H1 (cell line): ENCODE measurements around the gene SLC2A4. TPM values are rescaled to one million over a fixed set of nuclear protein-coding genes. Genes with fewer than 3 reads are reported as not detected.
A peak's percentile ranks its signal among the peaks of the same experiment; 100 is the strongest.

Experiments used
- CTCF ChIA-PET: fragments of 300-600 bp; sonication (Branson Sonifier 250); formaldehyde crosslinking; loops from one replicate; lab custom pipeline; 2021; ENCODE audit not compliant: partially characterized antibody; lab: Charles Lee
- POLR2A ChIA-PET: fragments of 300-600 bp; sonication (Branson Sonifier 250); formaldehyde crosslinking; loops from one replicate; lab custom pipeline; 2021; ENCODE audit warnings: inconsistent platforms; ENCODE audit not compliant: partially characterized antibody; lab: Charles Lee
- DNase-seq, 2 experiments: peaks; one replicate each; pipeline versions ENCODE4 v3.0.0 to v3.0.0-alpha.2; 2010 to 2022; ENCODE audit warnings: low spot score in 2 of 2, low read depth in 1 of 2, mixed read lengths in 1 of 2
- FAIRE-seq: peaks from 2 replicates; lab custom pipeline; 2011; peaks lifted over from hg19 to GRCh38; lab: Jason Lieb, UNC
- H2AFZ ChIP-seq: 2 replicates; pipeline ENCODE4 v1.8.1; 2012; ENCODE audit warnings: low read length, inconsistent platforms
- H2AK5ac ChIP-seq: 2 replicates; pipeline ENCODE4 v1.6.1; 2013; ENCODE audit warnings: low read depth, low read length
- H2BK120ac ChIP-seq: replicated peaks from 2 replicates; pipeline ENCODE3; 2013; ENCODE audit warnings: low read depth, low read length, inconsistent platforms
- H2BK12ac ChIP-seq: 2 replicates; pipeline ENCODE4 v1.6.1; 2013; ENCODE audit warnings: low read depth, low read length
- H2BK15ac ChIP-seq: 2 replicates; pipeline ENCODE4 v1.6.1; 2013; ENCODE audit warnings: low read length
- H2BK20ac ChIP-seq: 2 replicates; pipeline ENCODE4 v1.6.1; 2013; ENCODE audit warnings: low read length
- H2BK5ac ChIP-seq: 2 replicates; pipeline ENCODE4 v1.6.1; 2013; ENCODE audit warnings: low read depth, low read length
- H3K14ac ChIP-seq: 2 replicates; pipeline ENCODE4 v1.6.1; 2013; ENCODE audit warnings: inconsistent platforms; ENCODE audit not compliant: insufficient read length
- H3K18ac ChIP-seq: 2 replicates; pipeline ENCODE4 v1.6.1; 2013; ENCODE audit warnings: low read length; ENCODE audit errors: extremely low read depth
- H3K23ac ChIP-seq: 2 replicates; pipeline ENCODE4 v1.6.1; 2013; ENCODE audit warnings: inconsistent platforms; ENCODE audit not compliant: insufficient read length
- H3K23me2 ChIP-seq: 2 replicates; pipeline ENCODE4 v1.6.1; 2013; ENCODE audit warnings: low read depth, low read length
- H3K27ac ChIP-seq: 2 replicates; pipeline ENCODE4 v1.6.1; 2011; ENCODE audit warnings: low read depth, low read length, inconsistent platforms
- H3K27me3 ChIP-seq, 4 experiments: replicated peaks in 1 of 4; 1 replicate in 1 of 4; 2 replicates in 3 of 4; pipeline versions ENCODE4 v1.6.1 to v1.8.1; 2011 to 2013; ENCODE audit warnings: low read length in 3 of 4, mild to moderate bottlenecking in 3 of 4, inconsistent platforms in 2 of 4, mixed read lengths in 2 of 4, moderate library complexity in 1 of 4; ENCODE audit not compliant: control insufficient read depth in 3 of 4, insufficient read depth in 3 of 4; ENCODE audit errors: extremely low read depth in 1 of 4
- H3K36me3 ChIP-seq, 4 experiments: 2 replicates each; pipeline versions ENCODE4 v1.6.1 to v1.8.1; 2011 to 2013; ENCODE audit warnings: mild to moderate bottlenecking in 4 of 4, low read length in 3 of 4, moderate library complexity in 2 of 4, control low read depth in 1 of 4, inconsistent platforms in 1 of 4; ENCODE audit not compliant: insufficient read depth in 4 of 4, control insufficient read depth in 2 of 4
- H3K4ac ChIP-seq: replicated peaks from 2 replicates; pipeline ENCODE3; 2013; ENCODE audit warnings: low read length, low read depth, mixed read lengths, inconsistent platforms; ENCODE audit not compliant: insufficient read length
- H3K4me1 ChIP-seq, 4 experiments: replicated peaks in 1 of 4; 1 replicate in 1 of 4; 2 replicates in 3 of 4; pipeline versions ENCODE4 v1.6.1 to v1.8.1; 2011 to 2013; ENCODE audit warnings: low read length in 3 of 4, inconsistent platforms in 2 of 4, mixed read lengths in 1 of 4; ENCODE audit not compliant: insufficient read depth in 4 of 4, control insufficient read depth in 3 of 4
- H3K4me2 ChIP-seq, 2 experiments: 2 replicates each; pipeline versions ENCODE4 v1.6.1 to v1.8.1; 2011 to 2013; ENCODE audit warnings: low read depth in 2 of 2, low read length in 2 of 2, control low read depth in 1 of 2, inconsistent platforms in 1 of 2, mild to moderate bottlenecking in 1 of 2; ENCODE audit not compliant: insufficient read depth in 1 of 2
- H3K4me3 ChIP-seq, 4 experiments: fragments of 200-600, 300-600 bp in 1 of 4; sonication (generic), shearing (Covaris generic), sonication (Bioruptor Twin) in 1 of 4; 2 replicates each; pipeline versions ENCODE4 v1.5.1 to v1.8.1; 2011 to 2016; ENCODE audit warnings: low read length in 4 of 4, low read depth in 3 of 4, control low read depth in 2 of 4, inconsistent platforms in 2 of 4, mild to moderate bottlenecking in 2 of 4, mixed read lengths in 1 of 4, moderate library complexity in 1 of 4; ENCODE audit not compliant: insufficient read depth in 2 of 4; ENCODE audit errors: extremely low read depth in 1 of 4
- H3K56ac ChIP-seq: replicated peaks from 2 replicates; pipeline ENCODE3; 2013; ENCODE audit warnings: low read depth, mild to moderate bottlenecking, mixed read lengths, low read length, inconsistent platforms; ENCODE audit not compliant: insufficient read length
- H3K79me1 ChIP-seq: 2 replicates; pipeline ENCODE4 v1.6.1; 2013; ENCODE audit warnings: low read depth, low read length, control low read depth
- H3K79me2 ChIP-seq, 2 experiments: 2 replicates each; pipeline versions ENCODE4 v1.6.1 to v1.8.1; 2012 to 2013; ENCODE audit warnings: low read length in 2 of 2, mild to moderate bottlenecking in 2 of 2, inconsistent platforms in 1 of 2; ENCODE audit not compliant: insufficient read depth in 2 of 2, control insufficient read depth in 1 of 2
- H3K9ac ChIP-seq, 4 experiments: replicated peaks in 1 of 4; 1 replicate in 1 of 4; 2 replicates in 3 of 4; pipeline versions ENCODE4 v1.6.1 to v1.8.1; 2011 to 2013; ENCODE audit warnings: low read depth in 3 of 4, low read length in 3 of 4, control low read depth in 2 of 4, mild to moderate bottlenecking in 2 of 4, moderate library complexity in 2 of 4, inconsistent platforms in 1 of 4; ENCODE audit errors: extremely low read depth in 1 of 4
- H3K9me3 ChIP-seq, 2 experiments: 2 replicates each; pipeline versions ENCODE4 v1.6.1 to v1.8.1; 2012 to 2013; ENCODE audit warnings: mild to moderate bottlenecking in 2 of 2, moderate library complexity in 2 of 2, control low read depth in 1 of 2, inconsistent platforms in 1 of 2, low read depth in 1 of 2, low read length in 1 of 2, mixed read lengths in 1 of 2; ENCODE audit not compliant: insufficient read depth in 2 of 2
- H4K20me1 ChIP-seq, 2 experiments: replicated peaks in 1 of 2; 2 replicates each; pipeline versions ENCODE3 to v1.8.1; 2011 to 2013; ENCODE audit warnings: inconsistent platforms in 2 of 2, low read length in 2 of 2, mild to moderate bottlenecking in 1 of 2; ENCODE audit not compliant: insufficient read depth in 2 of 2, control insufficient read depth in 1 of 2
- H4K5ac ChIP-seq: 2 replicates; pipeline ENCODE4 v1.6.1; 2013; ENCODE audit warnings: low read length, low read depth, mixed read lengths, inconsistent platforms; ENCODE audit not compliant: insufficient read length
- H4K8ac ChIP-seq: 2 replicates; pipeline ENCODE4 v1.8.0; 2013; ENCODE audit warnings: mild to moderate bottlenecking, moderate library complexity, low read length, inconsistent platforms; ENCODE audit not compliant: insufficient read depth; ENCODE audit errors: extremely low read depth
- H4K91ac ChIP-seq: replicated peaks from 2 replicates; pipeline ENCODE3; 2013; ENCODE audit warnings: low read length, mixed read lengths, inconsistent platforms; ENCODE audit not compliant: insufficient read length
- ATF2 ChIP-seq: IDR thresholded peaks from 2 replicates; pipeline ENCODE4 v1.6.1; 2012; ENCODE audit warnings: low read length, inconsistent platforms
- GTF2F1 ChIP-seq: IDR thresholded peaks from 2 replicates; pipeline ENCODE4 v1.6.1; 2012; ENCODE audit warnings: low read depth, low read length, improper control_type of control experiment, borderline replicate concordance
- KDM5A ChIP-seq: fragments of 200-600 bp; IDR thresholded peaks from 2 replicates; pipeline ENCODE4 v1.7.1; 2012; ENCODE audit warnings: mild to moderate bottlenecking, low read length, inconsistent platforms, mixed read lengths
- NRF1 ChIP-seq: IDR thresholded peaks from 2 replicates; pipeline ENCODE4 v1.6.1; 2011; ENCODE audit warnings: mild to moderate bottlenecking, low read depth, low read length, improper control_type of control experiment
- RAD21 ChIP-seq, 2 experiments: IDR thresholded peaks in 1 of 2; conservative IDR thresholded peaks in 1 of 2; 2 replicates each; pipeline ENCODE4 v1.6.1; 2011; ENCODE audit warnings: low read depth in 2 of 2, low read length in 2 of 2, improper control_type of control experiment in 1 of 2, inconsistent platforms in 1 of 2, mild to moderate bottlenecking in 1 of 2, moderate library complexity in 1 of 2
- RXRA ChIP-seq: IDR thresholded peaks from 2 replicates; pipeline ENCODE4 v1.6.1; 2011; ENCODE audit warnings: low read depth, mild to moderate bottlenecking, low read length, moderate library complexity; ENCODE audit not compliant: insufficient read depth
- SIN3A ChIP-seq, 2 experiments: IDR thresholded peaks in 1 of 2; conservative IDR thresholded peaks in 1 of 2; 2 replicates each; pipeline ENCODE4 v1.6.1; 2011 to 2012; ENCODE audit warnings: low read length in 2 of 2, improper control_type of control experiment in 1 of 2, low read depth in 1 of 2, mild to moderate bottlenecking in 1 of 2
- SRF ChIP-seq: IDR thresholded peaks from 2 replicates; pipeline ENCODE4 v1.6.1; 2011; ENCODE audit warnings: mild to moderate bottlenecking, low read depth, low read length, moderate library complexity
- USF2 ChIP-seq: IDR thresholded peaks from 2 replicates; pipeline ENCODE4 v1.6.1; 2011; ENCODE audit warnings: low read length, improper control_type of control experiment
- WGBS, 2 experiments: shearing (Covaris generic) in 1 of 2; methylation state at CpG; one replicate each; pipeline versions ENCODE4 v1.1.6 to v1.1.7; 2013 to 2015; ENCODE audit warnings: low lambda C conversion rate in 2 of 2, mixed read lengths in 2 of 2, inconsistent platforms in 1 of 2, low coverage in 1 of 2, missing lambda C conversion rate in 1 of 2; ENCODE audit not compliant: insufficient replicate concordance in 2 of 2, insufficient coverage in 1 of 2, insufficient read length in 1 of 2; ENCODE audit errors: extremely low coverage in 1 of 2, missing lambda C conversion rate in 1 of 2; 5-methylcytosine and 5-hydroxymethylcytosine counted together
- polyA plus RNA-seq, 7 experiments: library from polyadenylated mRNA; depleted of rRNA in 3 of 7; stranded (reverse) in 5 of 7; unstranded in 2 of 7; fragments of >200 nt in 5 of 7; fragments of 200-250 nt in 2 of 7; gene quantifications; 1 replicate in 5 of 7; 2 replicates in 1 of 7; 4 replicates in 1 of 7; pipeline versions ENCODE4 v1.2.1 to v1.2.3, GENCODE V29; 2011 to 2013; ENCODE audit warnings: missing spikeins in 2 of 7, mixed read lengths in 2 of 7
- total RNA-seq: library from RNA; stranded (reverse); fragmentation: NEBNext Ultra II Directional; extraction: Animal tissue kit (Norgen Biotek cat#: 25700); gene quantifications from 2 replicates; pipeline ENCODE4 v1.2.1, GENCODE V29; 2021

Gene SLC2A4
- total and polyA plus RNA-seq, 2 of the 8 experiments (the other 6 are each of a cell fraction or from before 2014, with no cell fraction given): 5.7 to 6.9 TPM

GRCh38 chr17:7249214-7249613 is 32.3 kb upstream of the SLC2A4 start:
- 91% methylated on average over 6 of the region's 6 CpGs; no CpG with 5 or more reads in 1 of the 2 experiments for WGBS, 2 experiments
- no peak overlapping the region for H4K5ac ChIP-seq
- H3K27me3 ChIP-seq: no peaks in the 10 kb centered on the region
- FAIRE-seq (no peak), DNase-seq (no peak)
- no peak overlapping the region for H3K4me3 ChIP-seq
- H4K8ac ChIP-seq: no peak overlapping the region
- 0 out of 2 replicates have a peak overlapping the region, but pooled peaks have one; percentile 44 for H2BK5ac ChIP-seq
- peak overlapping the region in 1 of 4 experiments; percentile 14; a peak in 1 of 7 replicates for H3K9ac ChIP-seq
- H4K20me1 ChIP-seq: peaks cover 4 to 9% of the 10 kb centered on the region in 2 experiments
- H2BK20ac ChIP-seq: no peak overlapping the region
- H3K23me2 ChIP-seq: peaks cover 7% of the 10 kb centered on the region
- no peak overlapping the region for H2AFZ ChIP-seq
- H3K4me1 ChIP-seq: peaks cover 3 to 12% (median 5%) of the 10 kb centered on the region in 4 experiments
- H3K18ac ChIP-seq: no peak overlapping the region
- H3K14ac ChIP-seq: no peak overlapping the region
- H3K4ac ChIP-seq: no peak overlapping the region
- H3K27ac ChIP-seq: no peak overlapping the region
- peaks cover 16% of the 10 kb centered on the region for H3K79me1 ChIP-seq
- H2AK5ac ChIP-seq: no peak overlapping the region
- H3K79me2 ChIP-seq: peaks cover 23 to 54% of the 10 kb centered on the region in 2 experiments
- peak overlapping the region in 1 of 2 experiments; percentile 99; a peak in 1 of 4 replicates for H3K4me2 ChIP-seq
- no peaks in the 10 kb centered on the region for H3K9me3 ChIP-seq
- H3K23ac ChIP-seq: no peak overlapping the region
- no peak overlapping the region for H2BK120ac ChIP-seq
- ChIA-PET CTCF (interaction anchor here (0.6 to 1.4 kb wide), 4 partner anchors 11 to 515 kb away, joined by 3 to 7 read pairs (median 4); partner anchors contain the start of gene SLC2A4), POLR2A (interaction anchor here (0.9 to 8.3 kb wide), 11 partner anchors 8 to 66 kb away, joined by 3 to 121 read pairs (median 4); partner anchors contain the start of genes ACADVL, CLDN7, DLG4 and DVL2)
- no peak overlapping the region for H4K91ac ChIP-seq
- H3K36me3 ChIP-seq: peaks cover 9 to 25% (median 20%) of the 10 kb centered on the region in 4 experiments; a peak in 7 of 8 replicates
- H3K56ac ChIP-seq: no peak overlapping the region
- H2BK12ac ChIP-seq: no peak overlapping the region
- no peak overlapping the region for H2BK15ac ChIP-seq
- TF ChIP-seq USF2 (no peak), RAD21 (IDR thresholded peaks at IDR 0.05 in 1 of 2, conservative IDR thresholded peaks at IDR 0.05 in 1 of 2; ENCODE audit: low read depth in 2 of 2, low read length in 2 of 2) (no peak), KDM5A (no peak), GTF2F1 (no peak), ATF2 (no peak), SRF (no peak), RXRA (no peak), SIN3A (conservative IDR thresholded peaks at IDR 0.05 in 1 of 2, IDR thresholded peaks at IDR 0.05 in 1 of 2; ENCODE audit: low read depth in 1 of 2, low read length in 2 of 2) (no peak), NRF1 (no peak)
